Astrocyte of the cerebellum (primary cell): ENCODE measurements around the gene TOMM22.
A peak's percentile ranks its signal among the peaks of the same experiment; 100 is the strongest.

Experiments
- DNase-seq: peaks from one replicate; pipeline ENCODE4 v3.0.0-alpha.2; 2011; ENCODE audit warnings: low read depth
- H3K4me3 ChIP-seq: 2 replicates; pipeline ENCODE4 v1.5.1; 2011; ENCODE audit warnings: mild to moderate bottlenecking, low read depth, low read length, moderate library complexity
- in situ Hi-C: cut with HindIII; loops from 2 replicates; pipeline ENCODE4 v1.10.0; 2017; ENCODE audit warnings: low sequenced_read_pairs
- TF ChIP-seq, protein P1 (sequence below): IDR thresholded peaks from 2 replicates; pipeline ENCODE4 v1.5.1; 2012; ENCODE audit warnings: low read length, low read depth, moderate library complexity, mild to moderate bottlenecking; ENCODE audit errors: missing control alignments

The TOMM22 gene

DNA sequence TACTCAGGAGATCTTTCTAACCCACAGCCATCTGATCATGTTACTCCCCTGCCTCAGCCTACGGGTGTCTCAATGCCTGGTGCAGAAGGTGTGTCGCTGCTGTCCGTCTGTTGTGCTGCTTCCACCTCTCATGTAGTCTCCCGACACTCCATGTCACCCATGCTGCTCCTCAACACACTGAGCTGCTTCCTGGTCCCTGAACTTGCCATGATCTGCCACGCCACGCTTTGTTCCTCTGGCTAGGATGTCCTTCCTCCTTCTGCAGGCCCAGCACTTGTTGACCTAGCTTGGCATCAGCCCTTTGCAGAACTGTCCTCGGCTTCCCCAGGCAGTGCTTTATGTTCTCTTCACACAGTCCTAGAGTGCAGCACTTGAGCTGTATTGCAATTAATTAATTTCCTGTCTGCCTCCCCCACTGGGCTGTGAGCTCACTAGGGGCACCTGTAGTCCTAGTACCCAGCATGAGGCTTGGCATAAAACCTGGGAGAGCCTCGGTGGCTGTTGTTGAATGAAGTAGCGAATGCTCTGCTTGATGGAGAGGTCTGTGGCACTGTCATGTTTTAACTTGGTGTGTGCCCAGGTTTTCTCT, 33.5 kb downstream of the TOMM22 start:
- in situ Hi-C loops, result no loop called here
- TF ChIP-seq, protein P1, sequence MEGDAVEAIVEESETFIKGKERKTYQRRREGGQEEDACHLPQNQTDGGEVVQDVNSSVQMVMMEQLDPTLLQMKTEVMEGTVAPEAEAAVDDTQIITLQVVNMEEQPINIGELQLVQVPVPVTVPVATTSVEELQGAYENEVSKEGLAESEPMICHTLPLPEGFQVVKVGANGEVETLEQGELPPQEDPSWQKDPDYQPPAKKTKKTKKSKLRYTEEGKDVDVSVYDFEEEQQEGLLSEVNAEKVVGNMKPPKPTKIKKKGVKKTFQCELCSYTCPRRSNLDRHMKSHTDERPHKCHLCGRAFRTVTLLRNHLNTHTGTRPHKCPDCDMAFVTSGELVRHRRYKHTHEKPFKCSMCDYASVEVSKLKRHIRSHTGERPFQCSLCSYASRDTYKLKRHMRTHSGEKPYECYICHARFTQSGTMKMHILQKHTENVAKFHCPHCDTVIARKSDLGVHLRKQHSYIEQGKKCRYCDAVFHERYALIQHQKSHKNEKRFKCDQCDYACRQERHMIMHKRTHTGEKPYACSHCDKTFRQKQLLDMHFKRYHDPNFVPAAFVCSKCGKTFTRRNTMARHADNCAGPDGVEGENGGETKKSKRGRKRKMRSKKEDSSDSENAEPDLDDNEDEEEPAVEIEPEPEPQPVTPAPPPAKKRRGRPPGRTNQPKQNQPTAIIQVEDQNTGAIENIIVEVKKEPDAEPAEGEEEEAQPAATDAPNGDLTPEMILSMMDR, result no peak
- DNase-seq, result no peak

DNA sequence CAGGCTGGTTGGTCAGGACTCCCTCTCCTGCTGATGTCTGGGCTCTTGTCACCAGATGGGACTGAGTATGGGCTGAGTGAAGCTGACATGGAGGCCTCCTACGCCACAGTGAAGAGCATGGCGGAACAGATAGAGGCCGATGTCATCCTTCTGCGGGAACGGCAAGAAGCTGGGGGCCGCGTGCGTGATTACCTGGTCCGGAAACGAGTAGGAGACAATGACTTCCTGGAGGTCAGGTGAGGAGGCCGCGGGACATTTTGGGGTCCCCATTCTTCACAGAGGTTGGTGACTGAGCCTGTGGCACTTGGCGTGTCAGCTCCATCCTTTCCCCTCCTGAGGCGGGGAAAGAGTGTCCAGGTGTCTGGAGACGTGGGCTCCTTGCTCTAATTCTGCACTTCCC, 34.1 kb downstream of the TOMM22 start:
- TF ChIP-seq, protein P1, result no peak
- no peak overlapping the region for H3K4me3 ChIP-seq
- in situ Hi-C loops, result no loop called here
- DNase-seq, result no peak

More for the DNA sequence above, 33.5 kb downstream of the TOMM22 start:
- H3K4me3 ChIP-seq, result no peak overlapping the region

DNA sequence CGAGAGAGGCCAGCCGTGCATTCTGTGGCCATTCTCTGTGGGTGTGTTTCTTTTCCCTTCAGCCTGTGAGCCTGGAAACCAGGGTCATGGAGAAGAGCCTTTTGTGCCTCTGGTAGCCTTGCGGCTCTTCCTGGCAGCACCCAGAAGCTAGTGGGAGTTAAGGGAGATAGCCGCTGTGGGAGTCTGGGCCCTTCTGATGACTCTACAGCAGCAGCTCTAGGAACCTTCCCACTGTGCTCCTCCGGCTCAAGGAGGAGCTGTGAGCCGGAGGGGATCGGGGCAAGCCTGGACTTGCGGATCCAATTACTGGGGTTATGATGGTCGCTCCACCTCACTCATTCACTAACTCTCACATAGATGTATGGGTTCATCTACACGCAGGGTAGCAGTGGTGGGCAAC, 34.5 kb downstream of the TOMM22 start:
- in situ Hi-C loops, result no loop called here
- no peak for DNase-seq
- no peak overlapping the region for H3K4me3 ChIP-seq
- TF ChIP-seq, protein P1, result no peak

DNA sequence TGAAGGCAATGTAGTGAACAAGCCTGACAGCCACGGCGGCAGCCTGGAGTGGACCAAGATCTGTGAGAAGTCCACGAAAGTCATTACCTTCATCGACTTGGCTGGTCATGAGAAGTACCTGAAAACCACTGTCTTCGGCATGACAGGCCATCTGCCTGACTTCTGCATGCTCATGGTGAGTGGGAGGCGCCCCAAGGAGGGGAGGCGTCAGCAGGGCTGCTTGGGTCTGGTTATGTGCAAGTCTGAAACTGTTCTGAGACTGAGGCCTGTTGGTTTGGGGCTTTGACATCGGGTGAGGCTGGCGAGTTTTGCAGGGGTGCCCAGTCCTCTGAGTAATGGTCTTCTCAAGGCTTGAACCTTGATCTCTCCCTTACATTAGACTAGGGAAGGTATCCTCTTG, 35.1 kb downstream of the TOMM22 start:
- no peak for DNase-seq
- H3K4me3 ChIP-seq, result no peak overlapping the region
- TF ChIP-seq, protein P1, result no peak
- in situ Hi-C loops, result no loop called here

DNA sequence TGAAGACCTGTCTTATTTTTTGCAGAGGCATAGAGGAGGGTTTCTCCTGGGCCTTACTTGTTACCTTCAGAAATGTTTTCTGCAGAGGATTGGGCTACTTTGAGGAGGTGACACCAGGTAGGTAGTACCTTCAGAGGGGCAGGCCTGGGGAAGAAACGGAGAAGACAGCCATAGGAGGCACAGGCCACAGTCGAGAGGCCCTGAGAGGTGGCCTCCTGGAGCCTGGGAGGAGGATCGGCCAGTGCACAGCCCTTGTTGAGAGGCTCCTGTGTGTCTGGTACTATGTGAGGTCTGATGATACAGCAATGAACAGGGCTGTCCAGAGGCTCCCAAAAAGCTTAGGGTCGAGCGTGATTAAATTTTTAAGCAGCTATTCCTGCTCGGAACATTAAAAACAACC, 35.5 kb downstream of the TOMM22 start:
- H3K4me3 ChIP-seq, result no peak overlapping the region
- in situ Hi-C loops, result no loop called here
- TF ChIP-seq, protein P1, result no peak
- DNase-seq, result no peak

DNA sequence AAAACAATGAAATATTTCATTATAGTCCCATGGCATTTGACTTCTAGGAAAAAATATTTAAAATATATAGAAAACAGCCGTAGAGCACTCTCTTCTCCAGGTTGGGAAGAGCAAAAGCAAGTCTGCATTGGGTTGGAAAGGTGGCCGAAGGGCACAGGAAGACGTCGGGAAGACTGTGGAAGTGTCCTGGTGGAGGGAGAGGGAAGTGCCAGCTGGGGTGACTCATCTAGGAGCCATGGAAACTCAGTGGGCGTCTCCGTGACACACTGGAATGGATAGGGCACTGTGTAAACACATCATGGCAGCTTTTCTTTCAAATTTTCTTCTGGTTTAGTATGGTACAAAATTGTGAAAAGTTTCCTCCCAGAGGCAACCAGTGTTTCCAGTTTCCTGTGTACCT, 36.7 kb downstream of the TOMM22 start:
- no peak for DNase-seq
- H3K4me3 ChIP-seq, result no peak overlapping the region
- TF ChIP-seq, protein P1, result peak; percentile 73
- in situ Hi-C loops, result no loop called here

DNA sequence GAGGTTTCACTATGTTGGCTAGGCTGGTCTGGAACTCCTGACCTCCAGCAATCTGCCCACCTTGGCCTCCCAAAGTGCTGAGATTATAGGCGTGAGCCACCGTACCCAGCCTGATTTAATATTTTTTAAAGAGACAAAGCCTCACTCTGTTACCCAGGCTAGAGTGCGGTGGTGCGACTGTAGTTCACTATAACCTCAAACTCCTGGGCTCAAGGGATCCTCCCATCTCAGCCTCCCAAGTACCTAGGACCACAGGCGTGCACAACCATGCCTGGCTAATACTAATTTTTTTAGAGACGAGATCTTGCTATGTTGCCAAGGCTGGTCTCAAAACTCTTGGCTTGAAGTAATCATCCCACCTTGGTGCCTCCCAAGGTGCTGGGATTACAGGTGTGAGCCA, 37.4 kb downstream of the TOMM22 start:
- TF ChIP-seq, protein P1, result no peak
- DNase-seq, result no peak
- in situ Hi-C loops, result no loop called here
- no peak overlapping the region for H3K4me3 ChIP-seq
